A549 treated with AZD9567 at 1 μM for 4 hours (cell line): ENCODE data around the gene CD101. TPM values are rescaled to one million over a fixed set of nuclear protein-coding genes. Genes with fewer than 3 reads are reported as not detected.

Experiments used
- total RNA-seq: library from RNA; stranded (reverse); fragments of 200-300 nt; extraction: Qiagen RNA extraction; gene quantifications from 5 replicates; pipeline ENCODE4 v1.2.3, GENCODE V29; 2022; ENCODE audit not compliant: insufficient read depth

CD101 gene, protein sequence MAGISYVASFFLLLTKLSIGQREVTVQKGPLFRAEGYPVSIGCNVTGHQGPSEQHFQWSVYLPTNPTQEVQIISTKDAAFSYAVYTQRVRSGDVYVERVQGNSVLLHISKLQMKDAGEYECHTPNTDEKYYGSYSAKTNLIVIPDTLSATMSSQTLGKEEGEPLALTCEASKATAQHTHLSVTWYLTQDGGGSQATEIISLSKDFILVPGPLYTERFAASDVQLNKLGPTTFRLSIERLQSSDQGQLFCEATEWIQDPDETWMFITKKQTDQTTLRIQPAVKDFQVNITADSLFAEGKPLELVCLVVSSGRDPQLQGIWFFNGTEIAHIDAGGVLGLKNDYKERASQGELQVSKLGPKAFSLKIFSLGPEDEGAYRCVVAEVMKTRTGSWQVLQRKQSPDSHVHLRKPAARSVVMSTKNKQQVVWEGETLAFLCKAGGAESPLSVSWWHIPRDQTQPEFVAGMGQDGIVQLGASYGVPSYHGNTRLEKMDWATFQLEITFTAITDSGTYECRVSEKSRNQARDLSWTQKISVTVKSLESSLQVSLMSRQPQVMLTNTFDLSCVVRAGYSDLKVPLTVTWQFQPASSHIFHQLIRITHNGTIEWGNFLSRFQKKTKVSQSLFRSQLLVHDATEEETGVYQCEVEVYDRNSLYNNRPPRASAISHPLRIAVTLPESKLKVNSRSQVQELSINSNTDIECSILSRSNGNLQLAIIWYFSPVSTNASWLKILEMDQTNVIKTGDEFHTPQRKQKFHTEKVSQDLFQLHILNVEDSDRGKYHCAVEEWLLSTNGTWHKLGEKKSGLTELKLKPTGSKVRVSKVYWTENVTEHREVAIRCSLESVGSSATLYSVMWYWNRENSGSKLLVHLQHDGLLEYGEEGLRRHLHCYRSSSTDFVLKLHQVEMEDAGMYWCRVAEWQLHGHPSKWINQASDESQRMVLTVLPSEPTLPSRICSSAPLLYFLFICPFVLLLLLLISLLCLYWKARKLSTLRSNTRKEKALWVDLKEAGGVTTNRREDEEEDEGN
- total RNA-seq: 0.10 to 0.22 TPM (median 0.15 TPM) in 4 of 5 replicates, not detected in the other

DNA sequence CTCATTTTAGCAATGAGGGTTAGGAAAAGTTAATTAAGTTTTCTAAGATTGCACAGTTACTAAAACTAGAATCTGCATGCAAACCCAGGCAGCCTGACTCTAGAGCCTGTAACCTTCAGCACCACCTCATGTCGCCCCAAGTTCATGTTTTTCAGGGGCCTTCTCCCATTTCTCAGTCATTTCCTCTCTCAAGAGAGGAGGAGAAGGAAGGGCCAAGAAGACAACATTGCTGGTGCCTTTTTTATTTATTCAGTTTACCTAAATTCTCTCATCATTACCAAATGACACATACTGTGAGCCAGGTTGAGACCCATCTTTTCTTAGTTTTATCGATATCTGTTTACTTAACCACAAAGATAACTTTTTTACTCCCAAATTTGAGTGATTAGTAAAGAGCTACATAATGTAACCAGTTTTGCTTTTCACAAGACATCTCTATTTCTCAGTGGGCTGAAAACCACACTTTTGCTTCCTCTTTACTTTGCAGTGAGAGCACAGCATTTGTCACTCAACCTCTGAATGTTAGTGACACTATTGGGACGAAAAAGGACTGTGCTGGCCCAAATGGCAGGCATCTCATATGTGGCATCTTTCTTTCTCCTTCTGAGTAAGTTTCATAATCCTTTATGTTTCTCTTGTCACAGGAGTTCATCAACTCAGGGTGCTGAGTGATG is at the start of gene CD101:
Gene CD101, plus strand, starts transcription at position 507 of the 674 bp plus-strand sequence. Its CDS starts 58 bp downstream, at position 565.

GRCh38 chr1:117059678-117060440 is 58.3 kb downstream of the CD101 start, which contains the start of gene TTF2:
TTF2 (plus strand) TSS chr1:117060326; CDS start chr1:117060347, 21 bp downstream.

Other genes starting within 250 kb of the CD101 start
- gene CD2, start 247.3 kb upstream of the CD101 start, total RNA-seq: not detected in 5 replicates
- 12.3 to 22.3 TPM (median 14.1 TPM) in 5 replicates for gene PTGFRN, start 91.8 kb upstream of the CD101 start, total RNA-seq
- gene TTF2, start 58.6 kb downstream of the CD101 start, total RNA-seq: 10.8 to 23.6 TPM (median 21.5 TPM) in 5 replicates
- 0.92 to 1.5 TPM (median 1.3 TPM) in 5 replicates for gene TRIM45, start 120.0 kb downstream of the CD101 start, total RNA-seq
- 0.03 to 0.13 TPM (median 0.11 TPM) in 4 of 5 replicates, not detected in the other for gene VTCN1, start 209.2 kb downstream of the CD101 start, total RNA-seq